HG03066 (cell line): ENCODE measurements around the gene TPM4.
"Not testable (repeated sequence)": the region's sequence is repeated elsewhere in the genome, so short reads cannot be mapped to it uniquely, and the experiment has no call there.

Experiments used
- ATAC-seq: cut with Tn5 transposase; IDR thresholded peaks from one replicate; pipeline ENCODE4 v1.9.1; 2021; ENCODE audit warnings: low read depth; ENCODE audit not compliant: unreplicated experiment

Gene TPM4

GRCh38 chr19:16076154-16076957, at the start of gene TPM4:
Gene TPM4 (plus strand): TSS chr19:16076495. CDS start chr19:16076566, 71 bp downstream.
- no peak for ATAC-seq

- no peak for ATAC-seq
Observed at GRCh38 chr19:16026756-16027155, 49.5 kb upstream of the TPM4 start.

GRCh38 chr19:16027528-16027927, 48.8 kb upstream of the TPM4 start:
- no peak for ATAC-seq

GRCh38 chr19:16030155-16030554, 46.1 kb upstream of the TPM4 start:
- ATAC-seq = not testable (repeated sequence)

- no peak for ATAC-seq
Observed at GRCh38 chr19:16030964-16031871, 45.1 kb upstream of the TPM4 start.

GRCh38 chr19:16031872-16032200, 44.5 kb upstream of the TPM4 start:
- no peak for ATAC-seq

GRCh38 chr19:16032509-16033135, 43.7 kb upstream of the TPM4 start:
- no peak for ATAC-seq

- ATAC-seq = no peak
Observed at GRCh38 chr19:16033136-16033530, 43.2 kb upstream of the TPM4 start.

- no peak for ATAC-seq
Observed at GRCh38 chr19:16033721-16034120, 42.6 kb upstream of the TPM4 start.

- ATAC-seq = no peak
Observed at GRCh38 chr19:16034180-16034579, 42.1 kb upstream of the TPM4 start.

GRCh38 chr19:16034958-16035560, 41.2 kb upstream of the TPM4 start:
- no peak for ATAC-seq

GRCh38 chr19:16035601-16036297, 40.5 kb upstream of the TPM4 start:
- ATAC-seq = no peak

- ATAC-seq = no peak
Observed at GRCh38 chr19:16036397-16036925, 39.8 kb upstream of the TPM4 start.

- ATAC-seq = no peak
Observed at GRCh38 chr19:16036941-16037340, 39.4 kb upstream of the TPM4 start.

GRCh38 chr19:16037424-16038195, 38.7 kb upstream of the TPM4 start:
- ATAC-seq = no peak

- ATAC-seq = no peak
Observed at GRCh38 chr19:16038196-16038695, 38.0 kb upstream of the TPM4 start.

- no peak for ATAC-seq
Observed at GRCh38 chr19:16039081-16039480, 37.2 kb upstream of the TPM4 start.

- no peak for ATAC-seq
Observed at GRCh38 chr19:16039545-16039944, 36.8 kb upstream of the TPM4 start.

- no peak for ATAC-seq
Observed at GRCh38 chr19:16040642-16041041, 35.7 kb upstream of the TPM4 start.
